A673 (cell line): ENCODE data around the gene XRCC3.

ENCODE experiments used
- EZH2 ChIP-seq: fragments of 200-600 bp; sonication (generic); IDR thresholded peaks from 2 replicates; pipeline ENCODE4 v1.6.1; 2017; ENCODE audit warnings: borderline replicate concordance, low read depth, mild to moderate bottlenecking, mixed read lengths, antibody characterized with exemption, low read length; ENCODE audit not compliant: poor library complexity, severe bottlenecking
- TF ChIP-seq, protein P1 (sequence below): fragments of 300-800, 200-600 bp; sonication (generic); conservative IDR thresholded peaks from 2 replicates; pipeline ENCODE4 v1.5.1; 2017; ENCODE audit warnings: low read depth, mild to moderate bottlenecking, antibody characterized with exemption, low read length, moderate library complexity, mixed read lengths

DNA sequence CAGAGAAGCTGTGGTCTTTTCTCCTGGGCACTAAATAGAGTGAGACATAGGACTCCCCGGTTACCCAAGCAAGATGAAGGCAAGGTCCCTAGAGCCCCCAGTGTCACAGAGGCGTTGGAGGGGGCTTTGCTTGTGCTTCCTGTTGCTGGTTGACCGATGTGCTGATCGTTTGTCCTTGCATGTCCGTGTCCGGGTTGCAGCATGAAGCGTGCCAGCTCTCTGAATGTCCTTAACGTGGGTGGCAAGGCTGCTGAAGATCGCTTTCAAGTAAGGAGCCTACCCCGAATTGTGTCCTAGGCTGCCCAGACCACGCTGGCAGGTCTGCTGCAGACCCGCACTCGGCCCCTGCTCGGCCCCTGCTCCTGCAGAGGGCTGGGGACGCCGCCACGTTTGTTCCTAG is 23.1 kb downstream of the XRCC3 start:
- TF ChIP-seq EZH2 = no peak
- TF ChIP-seq, protein P1, sequence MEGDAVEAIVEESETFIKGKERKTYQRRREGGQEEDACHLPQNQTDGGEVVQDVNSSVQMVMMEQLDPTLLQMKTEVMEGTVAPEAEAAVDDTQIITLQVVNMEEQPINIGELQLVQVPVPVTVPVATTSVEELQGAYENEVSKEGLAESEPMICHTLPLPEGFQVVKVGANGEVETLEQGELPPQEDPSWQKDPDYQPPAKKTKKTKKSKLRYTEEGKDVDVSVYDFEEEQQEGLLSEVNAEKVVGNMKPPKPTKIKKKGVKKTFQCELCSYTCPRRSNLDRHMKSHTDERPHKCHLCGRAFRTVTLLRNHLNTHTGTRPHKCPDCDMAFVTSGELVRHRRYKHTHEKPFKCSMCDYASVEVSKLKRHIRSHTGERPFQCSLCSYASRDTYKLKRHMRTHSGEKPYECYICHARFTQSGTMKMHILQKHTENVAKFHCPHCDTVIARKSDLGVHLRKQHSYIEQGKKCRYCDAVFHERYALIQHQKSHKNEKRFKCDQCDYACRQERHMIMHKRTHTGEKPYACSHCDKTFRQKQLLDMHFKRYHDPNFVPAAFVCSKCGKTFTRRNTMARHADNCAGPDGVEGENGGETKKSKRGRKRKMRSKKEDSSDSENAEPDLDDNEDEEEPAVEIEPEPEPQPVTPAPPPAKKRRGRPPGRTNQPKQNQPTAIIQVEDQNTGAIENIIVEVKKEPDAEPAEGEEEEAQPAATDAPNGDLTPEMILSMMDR = no peak
